K562 (cell line): ENCODE results near the gene DOK4. TPM values are rescaled to one million over a fixed set of nuclear protein-coding genes. Genes with fewer than 3 reads are reported as not detected.

Source experiments
- DPF2 ChIP-seq: fragments of 450-650 bp; IDR thresholded peaks from 2 replicates; pipeline ENCODE4 v1.6.1; 2016
- MAZ ChIP-seq, 2 experiments: fragments of 450-650 bp in 1 of 2; sonication (generic) in 1 of 2; formaldehyde crosslinking; IDR thresholded peaks in 1 of 2; conservative IDR thresholded peaks in 1 of 2; 2 replicates each; pipeline versions ENCODE4 v1.4.0 to v1.5.0; 2020; ENCODE audit warnings: mild to moderate bottlenecking in 1 of 2, missing genetic modification reagents in 1 of 2
- MCM3 ChIP-seq: fragments of 450-650 bp; IDR thresholded peaks from 2 replicates; pipeline ENCODE4 v1.6.1; 2016
- RAD21 ChIP-seq, 2 experiments: fragments of 250-450 bp in 1 of 2; fragments of 450-650 bp in 1 of 2; sonication (Bioruptor Pico) in 1 of 2; formaldehyde crosslinking in 1 of 2; IDR thresholded peaks in 1 of 2; conservative IDR thresholded peaks in 1 of 2; 2 replicates each; pipeline versions ENCODE4 v1.4.0 to v1.8.0; 2020 to 2022; ENCODE audit warnings: mild to moderate bottlenecking in 2 of 2, moderate library complexity in 1 of 2
- SMARCA4 ChIP-seq: fragments of 450-650 bp; IDR thresholded peaks from 2 replicates; pipeline ENCODE4 v1.6.1; 2016
- SRSF7 ChIP-seq: fragments of 200-400 bp; formaldehyde crosslinking; optimal IDR thresholded peaks from 2 replicates; pipeline ENCODE3; 2017; ENCODE audit warnings: mild to moderate bottlenecking, low read depth, low read length
- TAL1 ChIP-seq: fragments of 450-650 bp; IDR thresholded peaks from 2 replicates; pipeline ENCODE4 v1.6.1; 2016; ENCODE audit warnings: mild to moderate bottlenecking
- TGIF2 ChIP-seq: sonication (generic); formaldehyde crosslinking; IDR thresholded peaks from 2 replicates; pipeline ENCODE4 v1.8.1; 2022; ENCODE audit warnings: mild to moderate bottlenecking, missing genetic modification reagents, moderate library complexity
- WHSC1 ChIP-seq: IDR thresholded peaks from one replicate; pipeline ENCODE4 v1.6.1; 2012; ENCODE audit warnings: low read length, control low read depth, inconsistent platforms
- ZBTB7A ChIP-seq: IDR thresholded peaks from 2 replicates; pipeline ENCODE4 v1.6.1; 2011; ENCODE audit warnings: low read depth, mild to moderate bottlenecking, low read length, moderate library complexity, borderline replicate concordance; ENCODE audit not compliant: control insufficient read depth
- ZNF354B ChIP-seq: fragments of 250-450 bp; sonication (Bioruptor Pico); IDR thresholded peaks from 2 replicates; pipeline ENCODE4 v1.4.0; 2020
- ZNF445 ChIP-seq: fragments of 250-450 bp; sonication (Bioruptor Pico); IDR thresholded peaks from 2 replicates; pipeline ENCODE4 v1.4.0; 2020; ENCODE audit warnings: low read depth, mild to moderate bottlenecking, moderate library complexity
- polyA plus RNA-seq, 8 experiments: library from polyadenylated mRNA; depleted of rRNA in 4 of 8; stranded (reverse) in 5 of 8; unstranded in 3 of 8; fragments of >200 nt; fragmentation: Nextera tagmentation in 2 of 8; fragmentation: Illumina TruSeq in 1 of 8; extraction: Ambion mirVana in 2 of 8; extraction: Trizol in 1 of 8; gene quantifications; 2 replicates each; pipeline versions ENCODE4 v1.2.1 to v1.2.3, GENCODE V29; 2011 to 2014; ENCODE audit warnings: inconsistent platforms in 1 of 8, missing spikeins in 1 of 8
- total RNA-seq, 7 experiments: library from RNA; depleted of rRNA in 6 of 7; stranded (reverse); fragments of >200 nt in 6 of 7; fragmentation: Illumina TruSeq in 2 of 7; extraction: Trizol in 2 of 7; gene quantifications; 2 replicates each; pipeline versions ENCODE4 v1.2.1 to v1.2.3, GENCODE V29; 2011 to 2021; ENCODE audit warnings: low replicate concordance in 1 of 7
- TF ChIP-seq, protein P1 (sequence below), 2 experiments: fragments of 450-650 bp; conservative IDR thresholded peaks; 2 replicates each; pipeline ENCODE4 v1.6.1; 2017; ENCODE audit warnings: mild to moderate bottlenecking in 2 of 2, moderate library complexity in 2 of 2
- TF ChIP-seq, protein P2 (sequence below): fragments of 250-450 bp; sonication (Bioruptor Pico); IDR thresholded peaks from 2 replicates; pipeline ENCODE4 v1.4.0; 2020
- TF ChIP-seq, protein P3 (sequence below), 2 experiments: IDR thresholded peaks in 1 of 2; conservative IDR thresholded peaks in 1 of 2; 2 replicates each; pipeline ENCODE4 v1.6.1; 2016; ENCODE audit warnings: low read depth in 2 of 2, mild to moderate bottlenecking in 1 of 2, missing compliant biosample characterization in 1 of 2, missing genetic modification characterization in 1 of 2, moderate library complexity in 1 of 2
- TF ChIP-seq, protein P4 (sequence below): fragments of 250-450 bp; sonication (Bioruptor Pico); IDR thresholded peaks from 2 replicates; pipeline ENCODE4 v1.4.0; 2020

Gene DOK4
- total and polyA plus RNA-seq, 9 of the 15 experiments (the other 6 are each of a cell fraction or from before 2014, with no cell fraction given), result 0.10 to 14.4 (median 8.3) TPM

DNA sequence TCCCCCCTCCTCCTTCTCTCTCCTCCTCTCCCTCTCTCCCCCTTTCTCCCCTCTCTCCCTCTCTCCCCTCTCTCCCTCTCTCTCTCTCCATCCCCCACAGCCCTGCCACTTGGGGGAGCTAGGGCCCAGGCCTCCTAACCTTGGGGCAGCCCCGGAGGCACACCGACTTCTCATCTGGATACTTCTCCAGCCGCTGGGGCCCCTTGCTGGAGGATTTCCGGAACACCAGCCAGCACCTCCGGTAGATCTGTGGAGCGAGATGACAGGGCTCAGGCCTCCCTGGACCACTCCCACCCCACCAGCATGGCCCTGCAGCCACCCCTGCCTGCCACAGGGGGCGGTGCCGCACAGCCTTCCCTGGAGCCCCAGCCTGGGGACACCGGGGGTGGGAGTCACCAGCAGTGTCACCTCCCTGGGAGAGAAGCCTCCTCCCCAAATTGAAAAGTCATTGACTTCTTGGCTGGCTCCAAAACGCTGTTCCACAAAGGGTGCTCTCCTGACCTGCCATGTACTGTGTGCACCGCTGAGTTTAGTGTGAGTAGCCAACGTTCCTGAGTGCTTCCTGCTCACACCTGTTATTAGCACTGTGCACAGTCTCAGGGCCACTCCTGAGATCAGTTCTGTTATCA is 10.5 kb downstream of the DOK4 start (continued):
- TF ChIP-seq, protein P1, sequence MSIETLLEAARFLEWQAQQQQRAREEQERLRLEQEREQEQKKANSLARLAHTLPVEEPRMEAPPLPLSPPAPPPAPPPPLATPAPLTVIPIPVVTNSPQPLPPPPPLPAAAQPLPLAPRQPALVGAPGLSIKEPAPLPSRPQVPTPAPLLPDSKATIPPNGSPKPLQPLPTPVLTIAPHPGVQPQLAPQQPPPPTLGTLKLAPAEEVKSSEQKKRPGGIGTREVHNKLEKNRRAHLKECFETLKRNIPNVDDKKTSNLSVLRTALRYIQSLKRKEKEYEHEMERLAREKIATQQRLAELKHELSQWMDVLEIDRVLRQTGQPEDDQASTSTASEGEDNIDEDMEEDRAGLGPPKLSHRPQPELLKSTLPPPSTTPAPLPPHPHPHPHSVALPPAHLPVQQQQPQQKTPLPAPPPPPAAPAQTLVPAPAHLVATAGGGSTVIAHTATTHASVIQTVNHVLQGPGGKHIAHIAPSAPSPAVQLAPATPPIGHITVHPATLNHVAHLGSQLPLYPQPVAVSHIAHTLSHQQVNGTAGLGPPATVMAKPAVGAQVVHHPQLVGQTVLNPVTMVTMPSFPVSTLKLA (conservative IDR thresholded peaks at IDR 0.05), result peak in 1 of 2 experiments; percentile 65; a peak in 2 of 4 replicates
- TF ChIP-seq ZNF445 (CRISPR knock-in tag) (no peak), TGIF2 (CRISPR knock-in tag) (no peak), MCM3 (no peak), DPF2 (0 out of 2 replicates have a peak, but pooled peaks have one; percentile 22), RAD21 (CRISPR knock-in tag; conservative IDR thresholded peaks at IDR 0.05 in 1 of 2, IDR thresholded peaks at IDR 0.05 in 1 of 2) (peak; percentile 59 to 72; a peak in 3 of 4 replicates), SMARCA4 (peak; percentile 60), SRSF7 (no peak), WHSC1 (no peak), MAZ (CRISPR knock-in tag; conservative IDR thresholded peaks at IDR 0.05 in 1 of 2, IDR thresholded peaks at IDR 0.05 in 1 of 2) (peak; percentile 42 to 91; a peak in 3 of 4 replicates), ZNF354B (CRISPR knock-in tag) (no peak), TAL1 (no peak), ZBTB7A (peak; percentile 96; the same call in 1 of the 2 replicates)
- TF ChIP-seq, protein P2, sequence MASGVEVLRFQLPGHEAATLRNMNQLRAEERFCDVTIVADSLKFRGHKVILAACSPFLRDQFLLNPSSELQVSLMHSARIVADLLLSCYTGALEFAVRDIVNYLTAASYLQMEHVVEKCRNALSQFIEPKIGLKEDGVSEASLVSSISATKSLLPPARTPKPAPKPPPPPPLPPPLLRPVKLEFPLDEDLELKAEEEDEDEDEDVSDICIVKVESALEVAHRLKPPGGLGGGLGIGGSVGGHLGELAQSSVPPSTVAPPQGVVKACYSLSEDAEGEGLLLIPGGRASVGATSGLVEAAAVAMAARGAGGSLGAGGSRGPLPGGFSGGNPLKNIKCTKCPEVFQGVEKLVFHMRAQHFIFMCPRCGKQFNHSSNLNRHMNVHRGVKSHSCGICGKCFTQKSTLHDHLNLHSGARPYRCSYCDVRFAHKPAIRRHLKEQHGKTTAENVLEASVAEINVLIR (CRISPR knock-in tag), result no peak
- TF ChIP-seq, protein P3, sequence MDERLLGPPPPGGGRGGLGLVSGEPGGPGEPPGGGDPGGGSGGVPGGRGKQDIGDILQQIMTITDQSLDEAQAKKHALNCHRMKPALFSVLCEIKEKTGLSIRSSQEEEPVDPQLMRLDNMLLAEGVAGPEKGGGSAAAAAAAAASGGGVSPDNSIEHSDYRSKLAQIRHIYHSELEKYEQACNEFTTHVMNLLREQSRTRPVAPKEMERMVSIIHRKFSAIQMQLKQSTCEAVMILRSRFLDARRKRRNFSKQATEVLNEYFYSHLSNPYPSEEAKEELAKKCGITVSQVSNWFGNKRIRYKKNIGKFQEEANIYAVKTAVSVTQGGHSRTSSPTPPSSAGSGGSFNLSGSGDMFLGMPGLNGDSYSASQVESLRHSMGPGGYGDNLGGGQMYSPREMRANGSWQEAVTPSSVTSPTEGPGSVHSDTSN (CRISPR knock-in tag; IDR thresholded peaks at IDR 0.05; ENCODE audit: low read depth), result no peak
- TF ChIP-seq, protein P3 (tag; conservative IDR thresholded peaks at IDR 0.05; ENCODE audit: low read depth), result no peak
- TF ChIP-seq, protein P4, sequence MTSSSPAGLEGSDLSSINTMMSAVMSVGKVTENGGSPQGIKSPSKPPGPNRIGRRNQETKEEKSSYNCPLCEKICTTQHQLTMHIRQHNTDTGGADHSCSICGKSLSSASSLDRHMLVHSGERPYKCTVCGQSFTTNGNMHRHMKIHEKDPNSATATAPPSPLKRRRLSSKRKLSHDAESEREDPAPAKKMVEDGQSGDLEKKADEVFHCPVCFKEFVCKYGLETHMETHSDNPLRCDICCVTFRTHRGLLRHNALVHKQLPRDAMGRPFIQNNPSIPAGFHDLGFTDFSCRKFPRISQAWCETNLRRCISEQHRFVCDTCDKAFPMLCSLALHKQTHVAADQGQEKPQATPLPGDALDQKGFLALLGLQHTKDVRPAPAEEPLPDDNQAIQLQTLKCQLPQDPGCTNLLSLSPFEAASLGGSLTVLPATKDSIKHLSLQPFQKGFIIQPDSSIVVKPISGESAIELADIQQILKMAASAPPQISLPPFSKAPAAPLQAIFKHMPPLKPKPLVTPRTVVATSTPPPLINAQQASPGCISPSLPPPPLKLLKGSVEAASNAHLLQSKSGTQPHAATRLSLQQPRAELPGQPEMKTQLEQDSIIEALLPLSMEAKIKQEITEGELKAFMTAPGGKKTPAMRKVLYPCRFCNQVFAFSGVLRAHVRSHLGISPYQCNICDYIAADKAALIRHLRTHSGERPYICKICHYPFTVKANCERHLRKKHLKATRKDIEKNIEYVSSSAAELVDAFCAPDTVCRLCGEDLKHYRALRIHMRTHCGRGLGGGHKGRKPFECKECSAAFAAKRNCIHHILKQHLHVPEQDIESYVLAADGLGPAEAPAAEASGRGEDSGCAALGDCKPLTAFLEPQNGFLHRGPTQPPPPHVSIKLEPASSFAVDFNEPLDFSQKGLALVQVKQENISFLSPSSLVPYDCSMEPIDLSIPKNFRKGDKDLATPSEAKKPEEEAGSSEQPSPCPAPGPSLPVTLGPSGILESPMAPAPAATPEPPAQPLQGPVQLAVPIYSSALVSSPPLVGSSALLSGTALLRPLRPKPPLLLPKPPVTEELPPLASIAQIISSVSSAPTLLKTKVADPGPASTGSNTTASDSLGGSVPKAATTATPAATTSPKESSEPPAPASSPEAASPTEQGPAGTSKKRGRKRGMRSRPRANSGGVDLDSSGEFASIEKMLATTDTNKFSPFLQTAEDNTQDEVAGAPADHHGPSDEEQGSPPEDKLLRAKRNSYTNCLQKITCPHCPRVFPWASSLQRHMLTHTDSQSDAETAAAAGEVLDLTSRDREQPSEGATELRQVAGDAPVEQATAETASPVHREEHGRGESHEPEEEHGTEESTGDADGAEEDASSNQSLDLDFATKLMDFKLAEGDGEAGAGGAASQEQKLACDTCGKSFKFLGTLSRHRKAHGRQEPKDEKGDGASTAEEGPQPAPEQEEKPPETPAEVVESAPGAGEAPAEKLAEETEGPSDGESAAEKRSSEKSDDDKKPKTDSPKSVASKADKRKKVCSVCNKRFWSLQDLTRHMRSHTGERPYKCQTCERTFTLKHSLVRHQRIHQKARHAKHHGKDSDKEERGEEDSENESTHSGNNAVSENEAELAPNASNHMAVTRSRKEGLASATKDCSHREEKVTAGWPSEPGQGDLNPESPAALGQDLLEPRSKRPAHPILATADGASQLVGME (CRISPR knock-in tag), result no peak
